ENCODE results near the gene LRRC43.

DNA sequence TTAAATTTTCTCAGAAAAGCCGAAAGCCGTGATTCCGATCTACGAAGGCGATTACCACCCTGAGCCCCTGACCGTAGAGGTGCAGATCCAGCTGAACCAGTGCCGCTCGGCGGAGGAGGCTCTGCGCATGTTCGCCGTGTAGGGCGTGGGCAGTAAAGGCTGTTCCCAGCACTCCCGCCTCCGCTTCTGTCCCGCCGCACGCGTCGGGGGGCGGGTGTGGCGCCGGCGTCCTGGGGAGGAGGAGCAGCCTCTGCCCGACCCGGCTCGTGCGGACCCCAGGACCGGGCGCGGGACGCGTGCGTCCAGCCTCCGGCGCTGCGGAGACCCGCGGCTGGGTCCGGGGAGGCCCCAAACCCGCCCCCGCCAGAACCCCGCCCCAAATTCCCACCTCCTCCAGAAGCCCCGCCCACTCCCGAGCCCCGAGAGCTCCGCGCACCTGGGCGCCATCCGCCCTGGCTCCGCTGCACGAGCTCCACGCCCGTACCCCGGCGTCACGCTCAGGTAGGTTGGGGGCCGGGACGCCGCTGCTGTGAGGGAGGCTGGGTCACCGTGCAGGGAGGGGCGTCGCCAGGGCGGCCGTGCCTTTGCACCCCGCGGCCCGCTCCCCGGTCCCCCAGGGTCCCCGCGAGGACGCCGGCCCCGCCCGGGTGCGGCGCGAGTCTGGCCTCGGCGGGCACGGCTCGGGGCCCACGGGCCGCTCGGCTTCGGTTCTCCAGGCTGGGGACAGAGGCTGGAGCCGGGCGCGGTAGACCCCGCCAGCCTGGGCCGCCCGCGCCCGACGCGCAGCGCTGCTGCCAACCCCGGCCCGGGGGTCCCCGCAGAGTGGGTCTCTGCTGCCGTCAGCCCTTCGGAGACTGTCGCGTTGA, 20.6 kb downstream of the LRRC43 start, which contains the start of gene B3GNT4:
- TF ChIP-seq GATA2 (IDR thresholded peaks at IDR 0.05; ENCODE audit: low read depth, low read length) (no peak; the same call in 1 of the 2 replicates), GATA3 (IDR thresholded peaks at IDR 0.05; ENCODE audit: low read depth, low read length) (no peak)

All from SH-SY5Y (cell line).